Endothelial cell of umbilical vein (primary cell): Measurements from ENCODE around the gene CAMKMT. TPM values are rescaled to one million over a fixed set of nuclear protein-coding genes. Genes with fewer than 3 reads are reported as not detected.

Experiments
- BruUV-seq: library from RNA; stranded (reverse); fragments of 400-500 nt; replicated peaks from 2 replicates; lab custom pipeline; 2021; lab: Mats Ljungman, UMichigan
- CTCF ChIA-PET: fragments of 300-600, 350-600 bp; sonication (Branson Sonifier 250); formaldehyde crosslinking; loops from one replicate; lab custom pipeline; 2021; ENCODE audit warnings: antibody characterized with exemption, inconsistent platforms; lab: Charles Lee
- POLR2A ChIA-PET: fragments of 300-600, 350-600 bp; sonication (Branson Sonifier 250); formaldehyde crosslinking; loops from one replicate; lab custom pipeline; 2021; ENCODE audit warnings: antibody characterized with exemption, inconsistent platforms; lab: Charles Lee
- DNase-seq: peaks from one replicate; pipeline ENCODE4 v3.0.0-alpha.2; 2011; ENCODE audit warnings: low read depth, low spot score
- FAIRE-seq: peaks from 2 replicates; lab custom pipeline; 2011; peaks lifted over from hg19 to GRCh38; lab: Jason Lieb, UNC
- H2AFZ ChIP-seq: 2 replicates; pipeline ENCODE4 v1.6.0; 2012; ENCODE audit warnings: low read depth, low read length, control low read depth, inconsistent platforms
- H3K27ac ChIP-seq: 2 replicates; pipeline ENCODE4 v1.5.1; 2011; ENCODE audit warnings: low read depth, mild to moderate bottlenecking, control low read depth, low read length, moderate library complexity; ENCODE audit not compliant: insufficient read depth
- H3K27me3 ChIP-seq, 2 experiments: 2 replicates each; pipeline versions ENCODE4 v1.6.0 to v1.6.1; 2011; ENCODE audit warnings: low read length in 2 of 2, mixed read lengths in 1 of 2; ENCODE audit not compliant: control insufficient read depth in 2 of 2, insufficient read depth in 2 of 2
- H3K36me3 ChIP-seq, 2 experiments: 2 replicates in 1 of 2; 3 replicates in 1 of 2; pipeline ENCODE4 v1.5.1; 2011; ENCODE audit warnings: low read length in 2 of 2, mild to moderate bottlenecking in 1 of 2, moderate library complexity in 1 of 2; ENCODE audit not compliant: control insufficient read depth in 2 of 2, insufficient read depth in 2 of 2; ENCODE audit errors: extremely low read depth in 1 of 2
- H3K4me1 ChIP-seq: 3 replicates; pipeline ENCODE4 v1.5.1; 2011; ENCODE audit warnings: mild to moderate bottlenecking, low read length; ENCODE audit not compliant: control insufficient read depth, insufficient read depth; ENCODE audit errors: extremely low read depth
- H3K4me2 ChIP-seq: 2 replicates; pipeline ENCODE4 v1.6.1; 2011; ENCODE audit warnings: low read length, control low read depth, mixed read lengths; ENCODE audit not compliant: insufficient read depth
- H3K4me3 ChIP-seq, 3 experiments: fragments of 200-600 bp in 1 of 3; sonication (generic), shearing (Covaris generic) in 1 of 3; replicated peaks in 1 of 3; 2 replicates each; pipeline ENCODE4 v1.5.1; 2011 to 2016; ENCODE audit warnings: control low read depth in 3 of 3, low read length in 3 of 3, mild to moderate bottlenecking in 2 of 3, inconsistent platforms in 1 of 3, low read depth in 1 of 3, moderate library complexity in 1 of 3; ENCODE audit not compliant: insufficient read depth in 1 of 3
- H3K79me2 ChIP-seq: 2 replicates; pipeline ENCODE4 v1.6.0; 2012; ENCODE audit warnings: low read length, inconsistent platforms; ENCODE audit not compliant: control insufficient read depth, insufficient read depth
- H3K9ac ChIP-seq: replicated peaks from 2 replicates; pipeline ENCODE3; 2011; ENCODE audit warnings: low read length, control low read depth; ENCODE audit not compliant: insufficient read depth; ENCODE audit errors: extremely low read depth
- H3K9me1 ChIP-seq: replicated peaks from 3 replicates; pipeline ENCODE4 v1.6.0; 2011; ENCODE audit warnings: mild to moderate bottlenecking, low read length; ENCODE audit not compliant: control insufficient read depth, insufficient read depth; ENCODE audit errors: extremely low read depth
- H3K9me3 ChIP-seq: replicated peaks from 2 replicates; pipeline ENCODE4 v1.5.1; 2012; ENCODE audit warnings: low read length, inconsistent platforms; ENCODE audit not compliant: control insufficient read depth, insufficient read depth
- H4K20me1 ChIP-seq: replicated peaks from 2 replicates; pipeline ENCODE3; 2011; ENCODE audit warnings: mild to moderate bottlenecking, low read length; ENCODE audit not compliant: control insufficient read depth, insufficient read depth; ENCODE audit errors: extremely low read depth
- CTCF ChIP-seq, 2 donors: IDR thresholded peaks; 1 replicate in 1 of 2; 2 replicates in 1 of 2; pipeline ENCODE4 v1.5.1; 2011; ENCODE audit warnings: low read length in 2 of 2, mild to moderate bottlenecking in 2 of 2, moderate library complexity in 2 of 2, control low read depth in 1 of 2, inconsistent platforms in 1 of 2, low read depth in 1 of 2; ENCODE audit not compliant: insufficient read depth in 1 of 2; ENCODE audit errors: extremely low read depth in 1 of 2
- EZH2 ChIP-seq: IDR thresholded peaks from 2 replicates; pipeline ENCODE4 v1.6.1; 2012; ENCODE audit warnings: borderline replicate concordance, low read depth, mild to moderate bottlenecking, moderate library complexity, low read length, inconsistent platforms; ENCODE audit not compliant: severe bottlenecking
- FOS ChIP-seq: IDR thresholded peaks from 2 replicates; pipeline ENCODE4 v1.6.1; 2011; ENCODE audit warnings: mild to moderate bottlenecking, low read length, moderate library complexity, borderline replicate concordance; ENCODE audit not compliant: insufficient read depth
- GATA2 ChIP-seq: IDR thresholded peaks from 2 replicates; pipeline ENCODE4 v1.7.0; 2011; ENCODE audit warnings: low read depth, mild to moderate bottlenecking, moderate library complexity, mixed read lengths, low read length; ENCODE audit not compliant: insufficient read length, insufficient read depth
- JUN ChIP-seq: IDR thresholded peaks from 2 replicates; pipeline ENCODE4 v1.6.1; 2011; ENCODE audit warnings: borderline replicate concordance, low read depth; ENCODE audit not compliant: insufficient read length, insufficient read depth
- MAX ChIP-seq: IDR thresholded peaks from 2 replicates; pipeline ENCODE4 v1.6.1; 2011; ENCODE audit not compliant: insufficient read depth, insufficient read length
- MYC ChIP-seq: IDR thresholded peaks from one replicate; pipeline ENCODE4 v1.6.1; 2011; ENCODE audit warnings: mild to moderate bottlenecking, low read depth, low read length
- dilution Hi-C: fragments of 300-500 bp; cut with MboI; formaldehyde crosslinking; loops from one replicate; pipeline ENCODE4 v1.15.0; 2019; ENCODE audit warnings: low sequenced_read_pairs; ENCODE audit not compliant: extremely low pct_ligation_motif_present
- intact Hi-C: fragments of 100-400 bp; cut with micrococcal nuclease; formaldehyde crosslinking; loops from one replicate; pipeline ENCODE4 v1.10.0; 2022
- polyA plus RNA-seq, 4 experiments: library from polyadenylated mRNA; depleted of rRNA in 3 of 4; stranded (reverse) in 3 of 4; unstranded in 1 of 4; fragments of >200 nt; gene quantifications; 2 replicates each; pipeline versions ENCODE4 v1.2.1 to v1.2.3, GENCODE V29; 2011 to 2012; ENCODE audit warnings: missing spikeins in 1 of 4
- total RNA-seq: library from RNA; stranded (reverse); gene quantifications from 2 replicates; pipeline ENCODE4 v1.2.3, GENCODE V29; 2021

CAMKMT gene
- total and polyA plus RNA-seq, 2 donors (not counting 3 experiments of a cell fraction or from before 2014, with no cell fraction given): 4.1 to 10.7 TPM

- no peak for FAIRE-seq
- no TSS peak for BruUV-seq
- H3K9ac ChIP-seq: no peak overlapping the region
- ChIA-PET CTCF (interaction anchor here (1.7 kb wide), 1 partner anchor 261 kb away, joined by 7 read pairs; no protein-coding TSS in a partner anchor), POLR2A (no interaction called here)
- H3K79me2 ChIP-seq: no peaks in the 10 kb centered on the region
- no peak for DNase-seq
- H3K27me3 ChIP-seq: no peaks in the 10 kb centered on the region
- H3K36me3 ChIP-seq: no peaks in the 10 kb centered on the region
- no peaks in the 10 kb centered on the region for H3K9me1 ChIP-seq
- TF ChIP-seq MAX (no peak), GATA2 (peak; percentile 29)
- intact Hi-C loops (no loop called here), dilution Hi-C loops (no loop called here)
- H3K4me1 ChIP-seq: no peaks in the 10 kb centered on the region
- H3K27ac ChIP-seq: no peak overlapping the region
- no peaks in the 10 kb centered on the region for H3K9me3 ChIP-seq
- no peak overlapping the region for H2AFZ ChIP-seq
- H3K4me2 ChIP-seq: no peak overlapping the region
- no peaks in the 10 kb centered on the region for H4K20me1 ChIP-seq
- no peak overlapping the region for H3K4me3 ChIP-seq
These were observed 378.9 kb downstream of the CAMKMT start for GRCh38 chr2:44740678-44741077.

- no peak overlapping the region for H2AFZ ChIP-seq
- POLR2A ChIA-PET: no interaction called here
- no peak for DNase-seq
- H3K27ac ChIP-seq: no peak overlapping the region
- H4K20me1 ChIP-seq: no peaks in the 10 kb centered on the region
- H3K4me1 ChIP-seq: no peaks in the 10 kb centered on the region
- no peaks in the 10 kb centered on the region for H3K9me3 ChIP-seq
- no peak for FAIRE-seq
- no peaks in the 10 kb centered on the region for H3K27me3 ChIP-seq
- no TSS peak for BruUV-seq
- H3K4me3 ChIP-seq: no peak overlapping the region
- TF ChIP-seq EZH2 (no peak), MYC (no peak), FOS (no peak), JUN (no peak), MAX (no peak), CTCF (IDR thresholded peaks at IDR 0.05; ENCODE audit: extremely low read depth in 1 of 2, insufficient read depth in 1 of 2, low read depth in 1 of 2, low read length in 2 of 2) (no peak)
- dilution Hi-C loops (no loop called here), intact Hi-C loops (no loop called here)
- H3K9ac ChIP-seq: no peak overlapping the region
- H3K4me2 ChIP-seq: no peak overlapping the region
- CTCF ChIA-PET: interaction anchor here (1.7 kb wide), 1 partner anchor 262 kb away, joined by 7 read pairs; no protein-coding TSS in a partner anchor
- H3K36me3 ChIP-seq: no peaks in the 10 kb centered on the region
- no peaks in the 10 kb centered on the region for H3K79me2 ChIP-seq
- no peaks in the 10 kb centered on the region for H3K9me1 ChIP-seq
These were observed 379.8 kb downstream of the CAMKMT start for GRCh38 chr2:44741507-44741906.
